ENCODE results near the gene ABCF3. TPM values are rescaled to one million over a fixed set of nuclear protein-coding genes. Genes with fewer than 3 reads are reported as not detected.
"Not testable (repeated sequence)": the region's sequence is repeated elsewhere in the genome, so short reads cannot be mapped to it uniquely, and the experiment has no call there.

ABCF3 gene
- total and polyA plus RNA-seq, 2 donors = 25.0 to 60.6 TPM

DNA sequence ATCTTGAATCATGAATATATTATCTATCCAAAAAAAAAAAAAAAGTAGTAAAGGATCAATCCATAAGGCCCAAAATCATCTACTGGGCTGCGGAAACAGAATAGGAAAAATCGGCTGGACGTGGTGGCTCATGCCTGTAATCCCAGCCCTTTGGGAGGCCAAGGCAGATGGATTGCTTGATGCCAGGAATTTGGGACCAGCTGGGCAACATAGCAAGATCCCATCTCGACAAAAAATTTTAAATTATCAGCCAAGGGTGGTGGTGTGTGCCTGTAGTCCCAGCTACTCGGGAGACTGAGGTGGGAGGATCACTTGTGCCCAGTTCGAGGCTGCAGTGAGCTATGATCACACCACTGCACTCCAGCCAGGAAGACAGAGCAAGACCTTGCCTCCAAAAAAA, 36.9 kb upstream of the ABCF3 start:
- no peak for DNase-seq (ENCODE audit: low read depth in 6 of 9, low spot score in 9 of 9)
- Histone ChIP-seq H3K9me3 (ENCODE audit: control insufficient read depth in 2 of 2, insufficient read depth in 1 of 2, low read length in 1 of 2) (no peaks in the 10 kb centered on the region), H3K27ac (ENCODE audit: low read depth in 1 of 2, low read length in 1 of 2) (no peak overlapping the region), H3K36me3 (ENCODE audit: control insufficient read depth in 2 of 2, insufficient read depth in 2 of 2, low read length in 1 of 2) (peaks cover 17 to 22% of the 10 kb centered on the region in 2 donors), H3K4me3 (ENCODE audit: low read length in 2 of 2) (no peak overlapping the region), H3K27me3 (ENCODE audit: control insufficient read depth in 2 of 2, insufficient read depth in 1 of 2, low read length in 1 of 2) (no peaks in the 10 kb centered on the region), H3K4me1 (ENCODE audit: control insufficient read depth in 2 of 2, insufficient read depth in 2 of 2, low read length in 2 of 2) (no peaks in the 10 kb centered on the region)
- 98% methylated on average over 6 of the region's 6 CpGs for WGBS

DNA sequence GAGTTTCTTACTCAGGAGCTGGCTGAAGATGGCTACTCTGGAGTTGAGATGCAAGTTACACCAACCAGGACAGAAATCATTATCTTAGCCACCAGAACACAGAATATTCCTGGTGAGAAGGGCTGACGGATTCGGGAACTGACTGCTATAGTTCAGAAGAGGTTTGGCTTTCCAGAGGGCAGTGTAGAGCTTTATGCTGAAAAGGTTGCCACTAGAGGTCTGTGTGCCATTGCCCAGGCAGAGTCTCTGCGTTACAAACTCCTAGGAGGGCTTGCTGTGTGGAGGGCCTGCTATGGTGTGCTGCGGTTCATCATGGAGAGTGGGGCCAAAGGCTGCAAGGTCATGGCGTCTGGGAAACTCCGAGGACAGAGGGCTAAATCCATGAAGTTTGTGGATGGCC, 36.2 kb upstream of the ABCF3 start:
- H3K36me3 ChIP-seq (ENCODE audit: control insufficient read depth in 2 of 2, insufficient read depth in 2 of 2, low read length in 1 of 2) = peaks cover 10 to 16% of the 10 kb centered on the region in 2 donors
- H3K4me1 ChIP-seq (ENCODE audit: control insufficient read depth in 2 of 2, insufficient read depth in 2 of 2, low read length in 2 of 2); H3K4me3 ChIP-seq (ENCODE audit: low read length in 2 of 2); H3K27me3 ChIP-seq (ENCODE audit: control insufficient read depth in 2 of 2, insufficient read depth in 1 of 2, low read length in 1 of 2); H3K9me3 ChIP-seq (ENCODE audit: control insufficient read depth in 2 of 2, insufficient read depth in 1 of 2, low read length in 1 of 2); H3K27ac ChIP-seq (ENCODE audit: low read depth in 1 of 2, low read length in 1 of 2); DNase-seq (ENCODE audit: low read depth in 6 of 9, low spot score in 9 of 9): not testable (repeated sequence)
- 92% methylated on average over 6 of the region's 6 CpGs for WGBS

DNA sequence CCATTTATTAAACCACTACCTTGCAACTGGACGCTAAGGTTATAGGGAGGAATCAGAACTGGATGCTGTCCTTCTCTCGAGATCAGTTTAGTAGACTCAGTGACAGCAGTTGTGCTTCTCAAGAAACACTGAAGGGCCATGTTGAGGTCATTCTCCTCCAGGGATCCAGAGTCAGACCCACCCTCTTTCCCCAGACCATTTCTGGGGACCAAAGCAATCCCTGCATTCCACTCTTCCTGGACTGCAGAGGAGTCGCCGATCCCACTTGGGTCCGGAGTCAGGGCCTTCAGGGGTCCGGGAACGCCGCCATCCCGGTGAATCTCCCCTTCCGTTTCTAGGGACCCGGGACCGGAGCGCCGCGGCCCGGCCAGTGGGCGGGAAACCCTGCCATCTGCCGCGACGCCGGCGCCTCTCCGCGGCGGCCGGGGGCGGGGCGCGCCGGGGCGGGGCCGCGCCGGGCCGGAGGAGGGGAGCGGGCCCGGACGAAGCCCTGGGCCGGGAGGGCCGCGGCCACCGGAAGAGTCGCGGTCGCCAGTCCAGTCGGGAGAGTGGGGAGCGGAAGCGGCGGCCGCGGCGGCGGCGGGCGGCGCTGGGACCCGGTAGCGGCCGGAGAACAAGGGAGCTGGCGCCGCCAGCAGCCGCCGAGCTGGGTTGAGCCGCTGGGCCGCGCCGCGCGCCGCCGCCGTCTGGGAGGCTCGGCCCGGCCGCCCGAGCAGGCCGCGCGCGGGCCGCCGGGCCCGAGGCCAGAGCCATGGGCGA, 30.9 kb upstream of the ABCF3 start, which contains the start of gene DVL3:
DVL3 (plus strand) TSS at position 493 of the 759 bp plus-strand sequence; CDS start at position 752, 259 bp downstream.
- Histone ChIP-seq H3K9me3 (ENCODE audit: control insufficient read depth in 2 of 2, insufficient read depth in 1 of 2, low read length in 1 of 2) (no peaks in the 10 kb centered on the region), H3K27me3 (ENCODE audit: control insufficient read depth in 2 of 2, insufficient read depth in 1 of 2, low read length in 1 of 2) (peaks cover 0 to 8% of the 10 kb centered on the region in 2 donors), H3K36me3 (ENCODE audit: control insufficient read depth in 2 of 2, insufficient read depth in 2 of 2, low read length in 1 of 2) (no peaks in the 10 kb centered on the region), H3K27ac (ENCODE audit: low read depth in 1 of 2, low read length in 1 of 2) (peak within 1 kb of the TSS; percentile 37 to 79), H3K4me3 (ENCODE audit: low read length in 2 of 2) (peak within 1 kb of the TSS; percentile 69 to 78), H3K4me1 (ENCODE audit: control insufficient read depth in 2 of 2, insufficient read depth in 2 of 2, low read length in 2 of 2) (peaks cover 9 to 21% of the 10 kb centered on the region in 2 donors)
- peak in 2 of 9 donors; percentile 28 to 47 for DNase-seq (ENCODE audit: low read depth in 6 of 9, low spot score in 9 of 9)
- 2% methylated on average over 84 of the region's 84 CpGs for whole genome bisulfite sequencing

- Histone ChIP-seq H3K9me3 (ENCODE audit: control insufficient read depth in 2 of 2, insufficient read depth in 1 of 2, low read length in 1 of 2) (no peaks in the 10 kb centered on the region), H3K36me3 (ENCODE audit: control insufficient read depth in 2 of 2, insufficient read depth in 2 of 2, low read length in 1 of 2) (no peaks in the 10 kb centered on the region), H3K4me1 (ENCODE audit: control insufficient read depth in 2 of 2, insufficient read depth in 2 of 2, low read length in 2 of 2) (peaks cover 9 to 21% of the 10 kb centered on the region in 2 donors), H3K4me3 (ENCODE audit: low read length in 2 of 2) (peak overlapping the region; percentile 69 to 78), H3K27ac (ENCODE audit: low read depth in 1 of 2, low read length in 1 of 2) (peak overlapping the region; percentile 37 to 79), H3K27me3 (ENCODE audit: control insufficient read depth in 2 of 2, insufficient read depth in 1 of 2, low read length in 1 of 2) (peaks cover 0 to 8% of the 10 kb centered on the region in 2 donors)
- peak in 2 of 9 donors; percentile 32 to 58 for DNase-seq (ENCODE audit: low read depth in 6 of 9, low spot score in 9 of 9)
- WGBS = under 1% methylated on average over 47 of the region's 47 CpGs
Measured at GRCh38 chr3:184155644-184156521, 30.1 kb upstream of the ABCF3 start.

- H3K27ac ChIP-seq (ENCODE audit: low read depth in 1 of 2, low read length in 1 of 2) = no peak overlapping the region
- H3K4me1 ChIP-seq (ENCODE audit: control insufficient read depth in 2 of 2, insufficient read depth in 2 of 2, low read length in 2 of 2) = peaks cover 9 to 21% of the 10 kb centered on the region in 2 donors
- H3K4me3 ChIP-seq (ENCODE audit: low read length in 2 of 2) = peak overlapping the region; percentile 69 to 78
- DNase-seq (ENCODE audit: low read depth in 6 of 9, low spot score in 9 of 9) = peak in 1 of 9 donors; percentile 16
- 10% methylated on average over 6 of the region's 6 CpGs for WGBS
- peaks cover 0 to 8% of the 10 kb centered on the region in 2 donors for H3K27me3 ChIP-seq (ENCODE audit: control insufficient read depth in 2 of 2, insufficient read depth in 1 of 2, low read length in 1 of 2)
- H3K9me3 ChIP-seq (ENCODE audit: control insufficient read depth in 2 of 2, insufficient read depth in 1 of 2, low read length in 1 of 2) = no peaks in the 10 kb centered on the region
- H3K36me3 ChIP-seq (ENCODE audit: control insufficient read depth in 2 of 2, insufficient read depth in 2 of 2, low read length in 1 of 2) = no peaks in the 10 kb centered on the region
Measured at GRCh38 chr3:184156522-184156955, 29.5 kb upstream of the ABCF3 start.

DNA sequence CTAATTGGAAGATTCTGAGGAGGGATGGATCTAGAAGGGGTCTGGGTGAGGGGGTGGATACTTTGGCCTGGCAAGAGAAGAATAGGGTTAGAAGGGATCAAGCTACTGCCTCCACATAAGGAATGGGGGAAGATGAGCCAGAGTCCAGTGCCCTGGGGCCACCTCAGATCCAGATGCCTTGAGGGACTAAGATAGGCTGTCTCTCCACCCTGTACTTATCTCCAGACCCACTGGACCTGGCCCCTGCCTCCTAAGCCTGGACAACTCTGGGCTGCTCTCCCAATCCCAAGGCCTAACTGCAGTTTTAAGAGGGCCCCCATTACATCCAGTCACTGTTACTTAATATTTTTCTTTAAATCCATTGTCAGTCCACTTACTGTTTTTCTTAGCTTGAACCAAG, 28.8 kb upstream of the ABCF3 start:
- Histone ChIP-seq H3K9me3 (ENCODE audit: control insufficient read depth in 2 of 2, insufficient read depth in 1 of 2, low read length in 1 of 2) (no peaks in the 10 kb centered on the region), H3K27ac (ENCODE audit: low read depth in 1 of 2, low read length in 1 of 2) (no peak overlapping the region), H3K36me3 (ENCODE audit: control insufficient read depth in 2 of 2, insufficient read depth in 2 of 2, low read length in 1 of 2) (no peaks in the 10 kb centered on the region), H3K4me1 (ENCODE audit: control insufficient read depth in 2 of 2, insufficient read depth in 2 of 2, low read length in 2 of 2) (peaks cover 9 to 21% of the 10 kb centered on the region in 2 donors), H3K27me3 (ENCODE audit: control insufficient read depth in 2 of 2, insufficient read depth in 1 of 2, low read length in 1 of 2) (peaks cover 0 to 8% of the 10 kb centered on the region in 2 donors), H3K4me3 (ENCODE audit: low read length in 2 of 2) (peak overlapping the region in 1 of 2 donors; percentile 78)
- no peak for DNase-seq (ENCODE audit: low read depth in 6 of 9, low spot score in 9 of 9)

- no peak for DNase-seq (ENCODE audit: low read depth in 6 of 9, low spot score in 9 of 9)
- Histone ChIP-seq H3K27me3 (ENCODE audit: control insufficient read depth in 2 of 2, insufficient read depth in 1 of 2, low read length in 1 of 2) (peaks cover 0 to 8% of the 10 kb centered on the region in 2 donors), H3K27ac (ENCODE audit: low read depth in 1 of 2, low read length in 1 of 2) (no peak overlapping the region), H3K4me3 (ENCODE audit: low read length in 2 of 2) (no peak overlapping the region), H3K9me3 (ENCODE audit: control insufficient read depth in 2 of 2, insufficient read depth in 1 of 2, low read length in 1 of 2) (no peaks in the 10 kb centered on the region), H3K36me3 (ENCODE audit: control insufficient read depth in 2 of 2, insufficient read depth in 2 of 2, low read length in 1 of 2) (peaks cover 0 to under 1% of the 10 kb centered on the region in 2 donors), H3K4me1 (ENCODE audit: control insufficient read depth in 2 of 2, insufficient read depth in 2 of 2, low read length in 2 of 2) (peaks cover 9 to 21% of the 10 kb centered on the region in 2 donors)
- 98% methylated on average over 4 of the region's 4 CpGs for WGBS
Measured at GRCh38 chr3:184158404-184158803, 27.6 kb upstream of the ABCF3 start.

DNA sequence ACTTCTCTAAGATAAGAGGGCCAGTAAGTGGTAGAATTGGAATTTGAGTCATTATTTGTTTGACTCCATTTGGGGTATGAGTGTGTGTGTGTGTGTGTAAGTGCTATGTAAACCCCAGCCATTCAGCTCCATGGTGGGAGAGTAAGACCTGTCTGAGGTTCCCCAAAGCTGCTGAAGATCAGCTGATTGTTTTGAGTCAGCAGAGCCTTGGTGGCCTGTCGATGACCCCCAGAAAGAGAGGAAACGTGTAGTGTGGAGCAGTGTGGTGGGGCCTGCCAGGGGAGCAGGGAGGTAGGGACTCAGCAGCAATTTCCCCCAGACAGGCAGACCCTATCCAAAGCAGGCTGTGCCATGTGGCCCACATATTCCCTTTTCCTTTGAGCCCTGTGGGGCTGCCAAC, 25.5 kb upstream of the ABCF3 start:
- WGBS = 60% methylated on average over 2 of the region's 2 CpGs
- DNase-seq (ENCODE audit: low read depth in 6 of 9, low spot score in 9 of 9) = no peak
- peaks cover 0 to 4% of the 10 kb centered on the region in 2 donors for H3K27me3 ChIP-seq (ENCODE audit: control insufficient read depth in 2 of 2, insufficient read depth in 1 of 2, low read length in 1 of 2)
- H3K36me3 ChIP-seq (ENCODE audit: control insufficient read depth in 2 of 2, insufficient read depth in 2 of 2, low read length in 1 of 2) = peaks cover 4 to 18% of the 10 kb centered on the region in 2 donors
- H3K9me3 ChIP-seq (ENCODE audit: control insufficient read depth in 2 of 2, insufficient read depth in 1 of 2, low read length in 1 of 2) = no peaks in the 10 kb centered on the region
- peaks cover 9 to 18% of the 10 kb centered on the region in 2 donors for H3K4me1 ChIP-seq (ENCODE audit: control insufficient read depth in 2 of 2, insufficient read depth in 2 of 2, low read length in 2 of 2)
- H3K4me3 ChIP-seq (ENCODE audit: low read length in 2 of 2) = no peak overlapping the region
- H3K27ac ChIP-seq (ENCODE audit: low read depth in 1 of 2, low read length in 1 of 2) = no peak overlapping the region

Data from thymus (tissue), 11 donors.